ENCODE results near the gene HCFC1R1.
"Not testable (repeated sequence)": the region's sequence is repeated elsewhere in the genome, so short reads cannot be mapped to it uniquely, and the experiment has no call there.

Gene HCFC1R1

GRCh38 chr16:3057181-3058138, 33.7 kb upstream of the HCFC1R1 start:
- no peak for DNase-seq (ENCODE audit: low read depth in 2 of 2)

GRCh38 chr16:3056336-3057180, 32.8 kb upstream of the HCFC1R1 start:
- DNase-seq (ENCODE audit: low read depth in 2 of 2) = no peak

GRCh38 chr16:3055734-3056115, 32.0 kb upstream of the HCFC1R1 start:
- DNase-seq (ENCODE audit: low read depth in 2 of 2) = not testable (repeated sequence)

GRCh38 chr16:3054965-3055733, 31.4 kb upstream of the HCFC1R1 start:
- DNase-seq (ENCODE audit: low read depth in 2 of 2) = no peak

- DNase-seq (ENCODE audit: low read depth in 2 of 2) = not testable (repeated sequence)
Measured at GRCh38 chr16:3053330-3053710, 29.6 kb upstream of the HCFC1R1 start.

- DNase-seq (ENCODE audit: low read depth in 2 of 2) = not testable (repeated sequence)
Measured at GRCh38 chr16:3052571-3053329, 29.0 kb upstream of the HCFC1R1 start.

- no peak for DNase-seq (ENCODE audit: low read depth in 2 of 2)
Measured at GRCh38 chr16:3051494-3051893, 27.8 kb upstream of the HCFC1R1 start.

- DNase-seq (ENCODE audit: low read depth in 2 of 2) = no peak
Measured at GRCh38 chr16:3051009-3051408, 27.3 kb upstream of the HCFC1R1 start.

GRCh38 chr16:3050487-3050886, 26.7 kb upstream of the HCFC1R1 start:
- no peak for DNase-seq (ENCODE audit: low read depth in 2 of 2)

GRCh38 chr16:3049921-3050481, 26.3 kb upstream of the HCFC1R1 start:
- DNase-seq (ENCODE audit: low read depth in 2 of 2) = no peak

- DNase-seq (ENCODE audit: low read depth in 2 of 2) = no peak
Measured at GRCh38 chr16:3047387-3047720, 23.6 kb upstream of the HCFC1R1 start.

- DNase-seq (ENCODE audit: low read depth in 2 of 2) = no peak
Measured at GRCh38 chr16:3046641-3047386, 23.1 kb upstream of the HCFC1R1 start.

GRCh38 chr16:3045758-3046640, 22.3 kb upstream of the HCFC1R1 start, which contains the start of gene MMP25:
Gene MMP25 (plus strand): TSS chr16:3046561. CDS start chr16:3046918, 357 bp downstream.
- no peak for DNase-seq (ENCODE audit: low read depth in 2 of 2)

GRCh38 chr16:3044708-3045107, 21.0 kb upstream of the HCFC1R1 start:
- no peak for DNase-seq (ENCODE audit: low read depth in 2 of 2)

- DNase-seq (ENCODE audit: low read depth in 2 of 2) = no peak
Measured at GRCh38 chr16:3042376-3042775, 18.6 kb upstream of the HCFC1R1 start.

- no peak for DNase-seq (ENCODE audit: low read depth in 2 of 2)
Measured at GRCh38 chr16:3038896-3039295, 15.2 kb upstream of the HCFC1R1 start.

- no peak for DNase-seq (ENCODE audit: low read depth in 2 of 2)
Measured at GRCh38 chr16:3038256-3038655, 14.5 kb upstream of the HCFC1R1 start.

- DNase-seq (ENCODE audit: low read depth in 2 of 2) = no peak
Measured at GRCh38 chr16:3036726-3037315, 13.1 kb upstream of the HCFC1R1 start, which contains the start of gene BICDL2. Gene BICDL2 (minus strand): TSS chr16:3036944. CDS start chr16:3035496, 1,448 bp downstream.
